HUES64 (cell line): ENCODE results near the gene SERPINA1. TPM values are rescaled to one million over a fixed set of nuclear protein-coding genes. Genes with fewer than 3 reads are reported as not detected.
"Not testable (repeated sequence)": the region's sequence is repeated elsewhere in the genome, so short reads cannot be mapped to it uniquely, and the experiment has no call there.

Experiments used
- H3K27ac ChIP-seq: 2 replicates; pipeline ENCODE4 v1.7.0; 2013; ENCODE audit warnings: low read depth, low read length, inconsistent platforms
- H3K27me3 ChIP-seq: 2 replicates; pipeline ENCODE4 v1.6.1; 2013; ENCODE audit warnings: mild to moderate bottlenecking, low read length; ENCODE audit not compliant: insufficient read depth
- H3K36me3 ChIP-seq: 2 replicates; pipeline ENCODE4 v1.6.1; 2013; ENCODE audit warnings: mild to moderate bottlenecking, low read length; ENCODE audit not compliant: insufficient read depth
- H3K4me1 ChIP-seq: 2 replicates; pipeline ENCODE4 v1.6.1; 2013; ENCODE audit warnings: mild to moderate bottlenecking, low read length, moderate library complexity; ENCODE audit not compliant: insufficient read depth
- H3K4me3 ChIP-seq: 2 replicates; pipeline ENCODE4 v1.5.1; 2013; ENCODE audit warnings: mild to moderate bottlenecking, low read length, moderate library complexity
- H3K9ac ChIP-seq: 2 replicates; pipeline ENCODE4 v1.6.1; 2013; ENCODE audit warnings: mild to moderate bottlenecking, low read depth, low read length
- H3K9me3 ChIP-seq: 2 replicates; pipeline ENCODE4 v1.6.1; 2013; ENCODE audit warnings: low read depth, low read length; ENCODE audit not compliant: insufficient read depth
- WGBS: fragments of 150-250, 120-280 bp; methylation state at CpG from one replicate; pipeline ENCODE4 v1.1.7; 2013; ENCODE audit warnings: missing lambda C conversion rate; 5-methylcytosine and 5-hydroxymethylcytosine counted together
- polyA plus RNA-seq, 2 experiments: library from polyadenylated mRNA; stranded (reverse); fragments of 50-300 nt; gene quantifications; one replicate each; pipeline ENCODE4 v1.2.3, GENCODE V29; 2013

The SERPINA1 gene
- 5.8 TPM for polyA plus RNA-seq (2013, experiment 1 of 2)
- polyA plus RNA-seq (2013, experiment 2 of 2), result 14.0 TPM

DNA sequence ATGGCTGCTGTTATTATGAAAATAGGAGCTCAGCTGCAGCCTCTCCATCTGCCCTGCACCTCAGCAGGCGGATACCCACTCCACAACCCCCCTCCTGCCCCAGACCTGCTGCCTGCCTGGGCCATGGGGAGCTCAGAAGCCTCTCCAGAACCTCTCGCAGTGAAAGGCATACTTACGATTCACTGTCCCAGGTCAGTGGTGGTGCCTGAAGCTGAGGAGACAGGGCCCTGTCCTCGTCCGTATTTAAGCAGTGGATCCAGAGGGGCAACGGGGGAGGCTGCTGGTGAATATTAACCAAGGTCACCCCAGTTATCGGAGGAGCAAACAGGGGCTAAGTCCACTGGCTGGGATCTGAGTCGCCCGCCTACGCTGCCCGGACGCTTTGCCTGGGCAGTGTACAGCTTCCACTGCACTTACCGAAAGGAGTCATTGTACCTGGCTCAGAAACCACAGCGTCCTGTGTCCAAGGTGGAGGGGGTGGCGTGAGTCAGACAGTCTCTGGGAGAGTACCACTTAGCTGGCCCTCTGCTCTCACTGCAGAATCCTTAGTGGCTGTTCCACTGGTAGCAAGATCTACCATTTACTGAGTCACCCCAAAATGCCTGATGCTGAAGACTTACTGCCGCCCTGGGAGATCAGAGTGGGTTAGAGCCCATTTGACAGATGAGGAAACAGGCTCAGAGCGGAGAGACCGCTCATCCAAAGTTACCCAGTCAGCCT, at the start of gene SERPINA1:
TSS of gene SERPINA1 (minus strand) at position 219 of the 720 bp plus-strand sequence. CDS start 5,365 bp downstream, outside the sequence.
- H3K36me3 ChIP-seq, result no peaks in the 10 kb centered on the region
- WGBS, result 92% methylated on average over 18 of the region's 18 CpGs
- no peak within 1 kb of the TSS for H3K27ac ChIP-seq
- H3K27me3 ChIP-seq, result no peaks in the 10 kb centered on the region
- H3K9ac ChIP-seq, result no peak within 1 kb of the TSS
- H3K4me3 ChIP-seq, result no peak within 1 kb of the TSS
- H3K9me3 ChIP-seq, result no peaks in the 10 kb centered on the region
- H3K4me1 ChIP-seq, result peaks cover 8% of the 10 kb centered on the region; the same call in 1 of the 2 replicates

DNA sequence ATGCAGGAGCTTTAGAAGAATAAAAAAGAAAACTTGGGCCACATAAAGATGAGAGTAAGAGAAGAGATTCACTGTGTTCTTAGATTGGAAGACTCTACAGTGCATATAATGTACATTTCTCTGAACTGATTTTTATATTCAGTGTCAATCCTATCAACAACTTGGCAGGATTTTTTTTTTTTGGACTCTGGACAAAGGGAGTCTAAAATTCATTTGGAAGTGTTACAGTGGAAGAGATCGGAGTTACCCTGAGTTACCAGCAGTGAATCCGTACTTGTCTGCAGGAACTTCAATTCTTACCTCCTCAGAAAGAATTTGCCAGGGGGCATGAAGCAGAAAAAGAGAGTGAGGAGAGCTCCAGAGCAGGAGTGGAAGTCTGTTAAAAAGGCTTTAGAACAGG, 40.2 kb upstream of the SERPINA1 start:
- Histone ChIP-seq H3K9me3 (no peaks in the 10 kb centered on the region), H3K27me3 (no peaks in the 10 kb centered on the region), H3K36me3 (no peaks in the 10 kb centered on the region), H3K4me1 (no peaks in the 10 kb centered on the region), H3K9ac (no peak overlapping the region), H3K27ac (no peak overlapping the region), H3K4me3 (no peak overlapping the region)
- 75% methylated on average over 2 of the region's 2 CpGs for WGBS

DNA sequence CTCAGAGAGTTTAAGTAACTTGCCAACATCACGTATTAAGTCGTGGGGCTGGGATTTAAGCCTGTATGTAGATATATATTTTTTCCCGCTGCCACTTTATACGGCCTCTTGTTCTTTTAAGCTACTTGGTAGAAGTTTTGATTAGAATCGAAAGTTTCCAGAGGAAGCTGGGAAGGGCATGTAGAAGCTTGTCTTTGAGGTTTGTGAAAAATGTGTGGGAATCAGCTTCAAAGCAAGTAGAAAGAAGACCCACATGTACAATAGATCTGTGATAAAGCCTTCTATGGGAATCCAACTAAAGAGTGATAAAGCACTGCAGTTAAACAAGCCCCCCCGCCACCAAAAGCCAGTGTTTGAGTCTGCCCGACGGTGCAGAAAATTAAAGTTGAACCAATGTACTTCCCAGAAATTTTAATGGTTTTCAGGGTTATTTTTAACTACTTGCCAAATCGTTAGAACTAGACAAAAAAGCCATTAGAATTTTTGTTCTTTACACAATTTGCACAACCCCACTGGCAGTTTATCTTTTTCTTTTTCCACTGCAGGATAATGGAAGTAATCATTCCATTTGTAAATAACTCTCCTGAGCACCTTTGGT, 38.7 kb upstream of the SERPINA1 start:
- WGBS, result 98% methylated on average over 9 of the region's 9 CpGs
- Histone ChIP-seq H3K4me3 (no peak overlapping the region), H3K27me3 (no peaks in the 10 kb centered on the region), H3K9ac (no peak overlapping the region), H3K27ac (no peak overlapping the region), H3K9me3 (no peaks in the 10 kb centered on the region), H3K36me3 (no peaks in the 10 kb centered on the region), H3K4me1 (no peaks in the 10 kb centered on the region)

- H3K4me1 ChIP-seq, result no peaks in the 10 kb centered on the region
- no peak overlapping the region for H3K4me3 ChIP-seq
- H3K27ac ChIP-seq, result no peak overlapping the region
- H3K9ac ChIP-seq, result no peak overlapping the region
- no peaks in the 10 kb centered on the region for H3K36me3 ChIP-seq
- H3K27me3 ChIP-seq, result no peaks in the 10 kb centered on the region
- WGBS, result 95% methylated on average over 4 of the region's 4 CpGs
- no peaks in the 10 kb centered on the region for H3K9me3 ChIP-seq
Observed at GRCh38 chr14:94426526-94426925, 38.1 kb upstream of the SERPINA1 start.

GRCh38 chr14:94424371-94424770, 36.0 kb upstream of the SERPINA1 start:
- Histone ChIP-seq H3K36me3 (no peaks in the 10 kb centered on the region), H3K9ac (no peak overlapping the region)
- WGBS, result 92% methylated on average over 3 of the region's 3 CpGs

GRCh38 chr14:94423453-94424056, 35.2 kb upstream of the SERPINA1 start:
- no peaks in the 10 kb centered on the region for H3K9me3 ChIP-seq
- H3K4me1 ChIP-seq, result no peaks in the 10 kb centered on the region
- H3K27ac ChIP-seq, result no peak overlapping the region
- H3K27me3 ChIP-seq, result no peaks in the 10 kb centered on the region
- no peak overlapping the region for H3K9ac ChIP-seq
- 20% methylated on average over 13 of the region's 13 CpGs for whole genome bisulfite sequencing
- H3K4me3 ChIP-seq, result no peak overlapping the region
- no peaks in the 10 kb centered on the region for H3K36me3 ChIP-seq

More at GRCh38 chr14:94424371-94424770, 36.0 kb upstream of the SERPINA1 start:
- no peak overlapping the region for H3K4me3 ChIP-seq
- no peaks in the 10 kb centered on the region for H3K27me3 ChIP-seq
- H3K4me1 ChIP-seq, result no peaks in the 10 kb centered on the region
- no peaks in the 10 kb centered on the region for H3K9me3 ChIP-seq
- H3K27ac ChIP-seq, result no peak overlapping the region

GRCh38 chr14:94421316-94421715, 32.9 kb upstream of the SERPINA1 start:
- WGBS, result 86% methylated on average over 2 of the region's 2 CpGs
- no peak overlapping the region for H3K27ac ChIP-seq
- no peaks in the 10 kb centered on the region for H3K4me1 ChIP-seq
- no peak overlapping the region for H3K4me3 ChIP-seq
- H3K36me3 ChIP-seq, result no peaks in the 10 kb centered on the region
- H3K9ac ChIP-seq, result no peak overlapping the region
- no peaks in the 10 kb centered on the region for H3K9me3 ChIP-seq
- no peaks in the 10 kb centered on the region for H3K27me3 ChIP-seq

DNA sequence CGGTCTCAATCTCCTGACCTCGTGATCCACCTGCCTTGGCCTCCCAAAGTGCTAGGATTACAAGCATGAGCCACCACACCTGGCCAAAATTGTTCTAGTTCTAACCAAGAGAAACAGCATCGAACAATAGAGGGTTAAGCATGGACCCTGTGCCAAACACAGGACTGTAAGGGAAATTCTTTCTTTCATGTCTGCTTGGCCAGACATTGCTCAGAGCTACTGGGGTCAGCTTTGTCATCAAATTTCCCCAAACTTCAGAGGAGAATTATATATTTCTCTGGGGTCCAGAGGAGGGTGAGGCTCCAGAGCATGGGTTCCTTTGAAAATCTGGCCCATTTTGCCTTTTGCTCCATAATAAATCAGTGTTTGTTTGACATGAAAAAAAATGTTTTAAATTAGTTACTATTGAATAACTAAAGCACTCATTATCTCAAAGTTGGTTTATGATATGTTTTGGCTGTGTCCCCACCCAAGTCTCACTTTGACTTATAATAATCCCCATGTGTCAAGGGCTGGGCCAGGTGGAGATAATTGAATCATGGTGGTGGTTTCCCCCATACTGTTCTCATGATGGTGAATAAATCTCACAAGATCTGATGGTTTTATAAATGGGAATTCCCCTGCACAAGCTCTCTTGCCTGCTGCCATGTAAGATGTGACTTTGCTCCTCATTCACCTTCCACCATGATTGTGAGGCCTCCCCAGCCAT, 29.2 kb upstream of the SERPINA1 start:
- not testable (repeated sequence) for H3K27me3 ChIP-seq, H3K9ac ChIP-seq, H3K4me3 ChIP-seq, H3K9me3 ChIP-seq, H3K36me3 ChIP-seq, H3K27ac ChIP-seq, H3K4me1 ChIP-seq
- WGBS, result 88% methylated on average over 3 of the region's 3 CpGs

DNA sequence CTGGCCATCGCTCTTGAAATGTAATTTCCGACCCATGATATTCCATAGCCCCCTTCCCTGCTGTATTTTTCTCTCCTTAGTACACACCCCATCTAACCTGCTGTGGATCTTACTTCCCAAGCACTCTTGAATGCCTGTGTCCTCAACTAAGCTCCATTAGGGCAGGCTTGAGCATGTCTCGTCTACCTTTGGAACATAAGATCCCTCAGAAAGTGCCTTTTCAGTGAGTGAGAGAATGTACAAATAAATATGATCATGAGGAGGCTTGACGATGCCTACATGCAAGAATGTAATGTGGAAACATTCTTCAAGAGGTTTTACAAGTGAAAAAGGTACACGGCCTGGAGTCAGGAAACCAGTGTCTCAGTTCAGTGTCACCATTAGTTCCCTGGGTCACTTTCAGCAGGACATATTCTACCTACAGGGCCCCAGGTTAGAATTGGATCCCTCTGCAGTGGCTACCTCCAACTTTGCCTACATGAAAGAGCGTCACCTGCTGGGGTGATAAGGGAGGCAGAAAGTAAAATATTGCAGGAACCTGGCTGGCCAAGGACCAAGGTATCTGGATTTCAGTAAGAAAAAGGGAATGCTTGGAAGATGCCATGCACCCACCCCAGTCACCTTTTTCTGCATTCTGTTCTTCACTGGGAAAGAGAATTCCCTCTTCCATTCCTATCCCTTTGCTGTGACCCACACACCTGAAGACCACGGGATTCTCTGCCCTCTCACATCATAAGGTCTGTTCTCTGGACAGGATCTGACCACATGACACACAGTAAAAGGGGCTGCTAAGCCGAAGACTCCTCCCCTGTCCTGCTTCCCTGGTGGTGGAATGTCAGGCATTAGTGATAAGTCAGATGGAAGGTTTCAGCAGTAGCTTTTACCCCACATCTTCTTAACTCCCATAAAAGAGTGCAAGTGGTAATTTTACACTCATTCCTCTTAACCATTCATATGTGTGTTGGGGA, 24.6 kb upstream of the SERPINA1 start:
- Histone ChIP-seq H3K27ac (no peak overlapping the region), H3K4me1 (peaks cover 12% of the 10 kb centered on the region), H3K36me3 (no peaks in the 10 kb centered on the region), H3K27me3 (no peaks in the 10 kb centered on the region), H3K9me3 (0 out of 2 replicates have a peak, but pooled peaks cover 3% of the 10 kb centered on the region), H3K9ac (no peak overlapping the region), H3K4me3 (no peak overlapping the region)
- WGBS, result 86% methylated on average over 7 of the region's 8 CpGs

DNA sequence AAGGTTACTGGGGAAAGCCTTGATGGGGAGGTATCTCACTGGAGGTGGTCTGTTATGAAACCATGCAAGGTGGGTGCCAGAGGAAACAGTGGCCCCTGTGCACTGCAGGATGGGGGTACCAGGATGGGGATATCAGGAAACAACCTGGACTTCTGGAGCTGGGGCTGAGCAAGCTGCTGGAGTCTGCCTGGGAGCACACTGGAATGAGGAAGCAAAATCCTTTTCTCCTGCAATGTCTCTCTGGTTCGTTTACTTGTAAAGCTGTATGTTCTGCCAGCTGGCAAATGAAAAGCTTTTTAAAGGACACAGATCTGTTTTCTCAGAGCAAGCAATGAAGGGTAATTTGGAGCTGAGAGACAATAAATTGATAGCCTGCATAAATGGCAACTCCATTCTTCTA, 23.2 kb upstream of the SERPINA1 start:
- Histone ChIP-seq H3K4me1 (peaks cover 20% of the 10 kb centered on the region), H3K27me3 (no peaks in the 10 kb centered on the region), H3K4me3 (no peak overlapping the region), H3K27ac (no peak overlapping the region), H3K36me3 (no peaks in the 10 kb centered on the region), H3K9ac (no peak overlapping the region), H3K9me3 (peaks cover 10% of the 10 kb centered on the region; the same call in 1 of the 2 replicates)
- WGBS, result 82% methylated on average over 1 of the region's 1 CpG
